Medulla oblongata (tissue), 1 donor: ENCODE measurements around the gene GOLT1A.
"Not testable (repeated sequence)": the region's sequence is repeated elsewhere in the genome, so short reads cannot be mapped to it uniquely, and the experiment has no call there.

Experiments
- DNase-seq: peaks from one replicate; pipeline ENCODE4 v3.0.0-alpha.2; 2015; ENCODE audit errors: extremely low spot score

GOLT1A gene

DNA sequence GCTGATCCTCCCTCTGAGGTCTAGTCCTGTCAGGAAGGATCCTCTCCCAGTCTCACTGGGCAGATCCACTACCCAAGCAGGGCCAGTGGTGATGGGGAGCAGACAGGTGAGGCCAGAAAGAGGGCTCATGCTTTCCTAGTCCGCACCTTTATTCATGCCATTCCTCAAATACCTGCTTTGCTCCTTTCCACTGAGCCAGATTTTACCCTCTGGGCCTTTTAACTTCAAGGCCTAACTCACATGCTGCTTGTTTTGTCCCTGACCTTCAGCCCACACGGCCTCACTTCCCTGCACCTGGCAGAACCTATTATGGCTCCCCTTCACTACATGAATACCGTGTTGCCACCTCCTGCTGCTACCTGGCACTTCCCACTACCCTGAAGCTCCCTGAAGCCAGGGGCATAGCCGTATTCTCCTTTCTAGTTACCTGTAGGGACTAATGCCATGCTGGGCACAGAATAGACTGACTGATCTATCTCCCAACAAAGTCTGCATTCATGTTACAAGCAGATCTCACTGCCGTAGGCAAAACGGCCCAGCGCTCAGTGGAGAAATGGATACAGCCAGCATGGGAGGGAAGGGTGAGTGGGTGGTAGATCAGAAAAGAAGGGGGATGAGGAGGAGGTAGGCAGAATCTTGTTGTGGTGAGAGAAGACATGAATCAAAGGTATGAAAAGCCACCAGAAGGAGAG is 36.1 kb upstream of the GOLT1A start:
- no peak for DNase-seq

- no peak for DNase-seq
These were observed 35.2 kb upstream of the GOLT1A start for GRCh38 chr1:204248954-204249353.

DNA sequence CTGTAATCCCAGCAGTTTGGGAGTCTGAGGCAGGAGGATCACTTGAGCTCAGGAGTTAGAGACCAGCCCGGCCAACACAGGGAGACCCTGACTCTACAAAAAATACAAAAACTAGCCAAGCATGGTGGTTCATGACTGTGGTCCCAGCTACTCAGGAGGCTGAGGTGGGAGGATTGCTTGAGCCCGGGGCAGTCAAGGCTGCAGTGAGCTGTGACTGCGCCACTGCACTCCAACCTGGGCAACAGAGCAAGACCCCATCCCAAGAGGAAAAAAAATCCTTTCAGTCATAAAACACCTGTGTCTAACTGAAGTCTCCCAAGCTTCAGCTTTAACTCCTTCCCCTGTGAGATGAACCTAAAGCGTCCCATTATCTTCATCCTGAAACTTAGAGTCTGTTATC is 33.1 kb upstream of the GOLT1A start:
- no peak for DNase-seq

DNA sequence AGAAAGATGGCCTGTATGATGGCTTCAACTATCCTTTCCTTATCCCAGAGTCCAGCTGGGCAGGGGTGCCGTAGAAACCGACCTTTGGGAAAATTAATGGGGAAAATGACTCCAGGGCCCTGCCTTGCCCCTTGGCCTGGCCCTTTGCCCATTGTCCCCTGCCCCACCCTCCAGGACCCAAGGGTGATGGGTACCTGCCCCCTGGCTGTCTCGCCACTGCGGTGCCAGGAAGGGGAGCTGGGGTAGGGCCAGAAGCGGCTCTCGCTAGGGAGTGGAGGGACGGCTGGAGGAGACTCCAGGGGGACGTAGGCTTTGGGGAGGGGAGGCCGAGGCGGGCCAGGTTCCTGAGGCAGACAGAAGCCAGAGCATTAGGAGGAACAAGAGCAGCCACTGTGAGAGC is 29.1 kb upstream of the GOLT1A start:
- DNase-seq: no peak

GRCh38 chr1:204241914-204242313 is 28.1 kb upstream of the GOLT1A start:
- DNase-seq: no peak

GRCh38 chr1:204241050-204241449 is 27.3 kb upstream of the GOLT1A start:
- DNase-seq: no peak

- DNase-seq: no peak
These were observed 26.4 kb upstream of the GOLT1A start for GRCh38 chr1:204240233-204240632.

GRCh38 chr1:204239401-204239800 is 25.6 kb upstream of the GOLT1A start:
- DNase-seq: not testable (repeated sequence)

DNA sequence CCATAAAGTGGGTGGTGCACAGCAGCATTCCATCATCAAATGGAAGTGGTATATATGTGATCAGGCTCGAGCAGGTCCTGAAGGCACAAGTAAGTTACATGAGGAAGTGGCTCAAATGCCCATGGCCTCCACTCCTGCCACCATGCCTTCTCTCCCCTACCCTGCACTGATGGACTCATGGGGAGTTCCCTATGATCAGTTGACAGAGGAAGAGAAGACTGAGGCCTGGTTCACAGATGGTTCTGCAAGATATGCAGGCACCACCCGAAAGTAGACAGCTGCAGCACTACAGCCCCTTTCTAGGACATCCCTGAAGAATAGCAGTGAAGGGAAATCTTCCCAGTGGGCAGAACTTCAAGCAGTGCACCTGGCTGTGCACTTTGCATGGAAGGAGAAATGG is 24.7 kb upstream of the GOLT1A start:
- DNase-seq: not testable (repeated sequence)

- DNase-seq: not testable (repeated sequence)
These were observed 23.7 kb upstream of the GOLT1A start for GRCh38 chr1:204237515-204237914.

- no peak for DNase-seq
These were observed 18.7 kb upstream of the GOLT1A start for GRCh38 chr1:204232526-204232925.

DNA sequence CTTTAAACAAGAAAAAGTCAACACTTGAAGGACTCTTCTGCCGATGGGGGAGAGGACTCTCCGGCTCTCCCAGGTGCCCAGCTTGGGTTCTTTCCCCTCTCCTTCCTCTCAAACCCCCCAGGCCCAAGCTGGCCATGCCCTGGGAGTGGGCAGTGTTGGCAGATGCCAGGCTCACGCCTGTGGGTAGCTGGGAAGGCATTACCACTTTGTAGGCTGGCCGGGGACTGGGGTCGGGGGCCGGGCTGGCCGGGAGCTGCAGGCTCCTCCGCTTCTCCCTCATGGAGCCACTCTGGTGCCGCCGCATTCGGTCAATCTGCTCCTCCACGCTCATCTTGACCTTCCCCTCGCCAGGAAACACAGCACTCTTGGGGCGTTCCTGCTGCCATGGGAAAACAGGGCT is 16.4 kb upstream of the GOLT1A start:
- no peak for DNase-seq

DNA sequence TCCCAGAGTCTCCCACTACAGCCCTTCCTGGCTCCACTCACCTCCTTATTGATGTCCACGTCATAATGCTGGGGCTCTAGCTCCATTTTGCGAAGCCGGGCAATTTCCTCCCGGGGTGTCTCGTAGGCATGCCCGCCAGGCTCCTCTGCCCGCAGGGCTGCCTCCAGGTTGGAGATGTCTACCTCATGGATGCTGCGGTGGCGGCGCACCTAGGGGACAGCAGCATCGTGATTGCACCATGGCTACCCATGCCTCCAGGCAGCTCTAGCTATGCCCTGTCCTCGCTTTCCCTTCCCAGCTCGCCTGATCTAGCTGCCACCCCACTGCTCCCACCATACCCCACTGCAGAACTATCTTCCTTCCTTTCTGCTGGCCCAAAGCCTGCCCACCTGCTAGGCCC is 15.1 kb upstream of the GOLT1A start:
- DNase-seq: no peak

DNA sequence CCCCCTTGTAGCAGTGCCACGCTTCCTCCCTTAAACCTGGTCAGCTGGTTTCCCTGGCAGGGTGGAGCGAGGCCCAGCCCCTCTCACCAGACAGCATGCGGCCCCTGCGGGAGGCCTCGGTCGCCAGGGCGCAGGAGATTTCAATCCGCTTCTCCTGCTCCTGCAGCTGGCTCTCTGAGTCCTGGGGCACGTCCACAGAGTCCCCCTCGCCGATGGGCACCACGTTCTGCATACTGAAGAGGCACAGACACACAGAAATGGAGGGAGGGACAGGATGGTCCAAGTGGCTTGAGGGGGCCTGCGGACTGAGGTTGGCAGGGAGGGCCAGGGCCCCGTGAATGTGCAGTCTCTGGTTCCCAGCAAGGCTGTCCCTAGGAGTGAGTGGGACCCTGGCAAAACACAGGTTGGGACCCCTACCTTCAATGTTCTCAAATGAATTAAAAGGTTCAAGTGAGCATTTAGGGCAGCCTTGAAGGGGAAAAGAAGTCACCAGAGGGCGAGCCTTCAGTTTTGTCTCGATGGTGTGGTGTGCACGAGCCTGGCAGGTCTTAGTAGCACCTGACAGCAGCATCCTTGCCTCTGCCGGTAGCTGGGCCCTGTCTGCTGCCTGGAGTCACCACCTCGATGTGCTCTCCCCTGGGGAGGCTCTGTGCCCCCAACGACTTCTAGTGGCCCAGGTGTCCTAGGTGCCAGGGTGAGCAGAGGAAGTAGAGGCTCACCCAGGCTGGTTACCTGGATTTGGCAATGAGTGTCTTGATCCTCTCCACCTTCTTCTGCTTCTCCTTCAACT is 14.4 kb upstream of the GOLT1A start:
- no peak for DNase-seq

DNA sequence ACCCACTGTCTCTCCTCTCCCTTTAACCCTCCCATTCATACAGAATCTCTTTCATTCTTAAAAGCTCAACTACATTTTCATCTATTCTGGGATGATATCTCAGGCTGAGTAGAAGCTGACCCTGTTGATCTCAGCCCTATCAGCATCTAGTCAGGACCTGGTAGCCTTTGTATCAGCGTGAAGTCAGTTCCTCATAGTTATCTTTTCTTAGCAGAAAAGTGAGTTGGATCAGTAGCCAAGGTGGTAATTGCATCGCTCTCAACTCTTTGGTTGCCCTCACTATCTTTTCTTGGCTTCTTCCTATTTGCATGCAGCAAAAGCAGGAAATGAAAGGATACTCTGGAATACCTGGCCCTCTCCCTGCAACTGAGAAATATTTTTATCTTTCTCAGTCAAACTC is 13.6 kb upstream of the GOLT1A start:
- no peak for DNase-seq

GRCh38 chr1:204225841-204226735 is 12.3 kb upstream of the GOLT1A start:
- peak; percentile 19 for DNase-seq

- no peak for DNase-seq
These were observed 10.9 kb upstream of the GOLT1A start for GRCh38 chr1:204224655-204225054.

DNA sequence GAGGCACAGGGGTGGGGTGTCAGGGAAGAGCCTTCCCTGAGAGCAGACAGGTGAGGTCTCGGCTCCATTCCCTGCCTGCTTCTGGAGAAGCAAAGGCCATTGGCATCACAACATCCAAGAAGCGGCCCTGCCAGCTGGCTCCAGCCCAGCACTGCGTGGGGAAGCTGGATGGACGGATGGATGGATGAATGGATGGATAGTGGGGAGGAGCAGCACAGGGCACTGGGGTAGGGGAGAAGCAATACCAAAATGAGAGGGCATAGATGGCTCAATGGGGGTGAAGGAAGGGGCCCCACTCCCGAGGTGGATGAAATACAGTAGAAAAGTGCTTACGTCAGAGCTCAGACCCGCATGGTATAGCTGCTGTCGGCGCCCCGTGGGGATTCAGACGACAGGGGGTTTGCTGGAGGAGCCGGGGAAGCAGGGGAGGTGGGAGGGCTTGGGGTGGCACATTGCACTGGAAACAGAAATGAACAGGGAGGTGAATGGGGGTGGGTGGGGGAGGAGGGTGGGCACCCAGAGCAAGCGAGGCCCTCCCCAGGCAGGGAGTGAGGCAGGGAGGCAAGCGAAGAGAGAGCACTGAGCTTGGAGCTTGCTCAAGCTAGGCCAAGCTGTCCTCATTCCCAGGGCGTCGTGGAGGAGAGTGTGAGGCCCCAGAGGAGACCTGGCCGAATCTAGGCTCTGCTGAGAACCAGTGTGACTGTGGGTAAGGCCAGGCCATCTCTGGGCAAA is 9.5 kb upstream of the GOLT1A start:
- DNase-seq: no peak

DNA sequence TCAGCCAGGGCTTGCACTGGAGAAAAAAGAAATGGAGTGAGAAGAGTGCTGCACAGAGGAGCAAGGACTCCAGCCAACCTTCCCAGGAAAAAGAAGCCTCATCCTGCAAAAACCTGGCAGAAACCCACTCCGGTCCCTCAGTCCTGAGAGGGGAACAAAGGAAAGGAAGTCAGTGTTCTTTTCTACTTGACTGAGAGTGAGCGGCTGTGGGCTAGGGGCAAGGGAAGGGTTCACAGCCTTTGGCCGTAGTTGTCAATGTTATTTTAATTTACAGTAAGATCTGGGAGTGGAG is 8.9 kb upstream of the GOLT1A start:
- DNase-seq: peak; percentile 47

DNA sequence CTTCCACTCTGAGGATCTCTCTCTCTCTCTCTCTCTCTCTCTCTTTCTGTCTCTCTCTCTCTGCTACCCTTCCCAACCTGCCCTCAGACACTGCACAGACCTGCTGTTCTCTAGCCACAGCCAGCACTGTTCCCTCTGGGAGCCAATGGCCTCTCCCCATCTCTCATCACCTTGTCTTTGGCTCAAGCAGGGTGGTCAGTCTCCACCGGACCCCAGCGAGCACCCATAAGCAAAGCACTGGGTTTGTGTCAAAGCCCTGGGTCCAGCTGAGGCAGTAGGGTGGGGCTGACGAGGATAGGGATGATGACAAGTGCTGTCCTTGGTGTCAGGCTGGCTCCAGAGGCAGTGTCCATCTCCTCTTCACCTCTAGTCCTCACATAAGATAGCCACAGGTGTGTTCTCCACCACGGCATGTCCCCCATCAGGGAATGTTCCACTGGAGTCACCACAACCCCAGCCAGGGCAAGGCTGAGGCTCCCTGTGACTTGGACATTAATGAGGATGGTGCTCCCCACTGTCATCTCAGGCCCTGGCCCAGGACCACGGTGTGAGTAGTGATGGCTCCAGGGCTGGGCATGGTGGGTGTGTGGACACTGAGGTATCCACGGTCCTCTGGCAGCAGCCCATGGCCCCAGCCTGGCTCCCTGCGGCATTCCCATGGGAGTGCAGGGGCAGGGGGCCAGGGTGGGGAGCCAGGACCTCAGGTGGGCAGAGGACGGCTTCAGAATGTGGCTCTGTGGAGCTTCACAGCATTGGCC is 8.4 kb upstream of the GOLT1A start:
- no peak for DNase-seq

- no peak for DNase-seq
These were observed 7.5 kb upstream of the GOLT1A start for GRCh38 chr1:204221271-204221670.
